Stomach smooth muscle (tissue), 2 donors: ENCODE measurements around the gene ELMO1.

Experiments used
- H3K27ac ChIP-seq: one replicate; pipeline ENCODE4 v1.7.0; 2013; ENCODE audit warnings: mild to moderate bottlenecking, low read length, inconsistent platforms
- H3K27me3 ChIP-seq, 2 donors: one replicate each; pipeline ENCODE4 v1.7.0; 2013; ENCODE audit warnings: low read length in 2 of 2; ENCODE audit not compliant: insufficient read depth in 2 of 2, control insufficient read depth in 1 of 2
- H3K36me3 ChIP-seq, 2 donors: one replicate each; pipeline ENCODE4 v1.7.0; 2013; ENCODE audit warnings: low read length in 2 of 2; ENCODE audit not compliant: control insufficient read depth in 2 of 2, insufficient read depth in 2 of 2
- H3K4me1 ChIP-seq: one replicate; pipeline ENCODE4 v1.7.0; 2013; ENCODE audit warnings: low read length; ENCODE audit not compliant: control insufficient read depth, insufficient read depth
- H3K4me3 ChIP-seq, 2 donors: one replicate each; pipeline ENCODE4 v1.7.0; 2013; ENCODE audit warnings: low read length in 2 of 2
- H3K9ac ChIP-seq, 2 donors: one replicate each; pipeline ENCODE4 v1.7.0; 2013; ENCODE audit warnings: low read length in 2 of 2, mild to moderate bottlenecking in 1 of 2
- H3K9me3 ChIP-seq, 2 donors: one replicate each; pipeline ENCODE4 v1.7.0; 2013; ENCODE audit warnings: low read length in 2 of 2; ENCODE audit not compliant: control insufficient read depth in 2 of 2
- donor health status: healthy.
- donor health status: Pancreatic carcinoma.

The ELMO1 gene

GRCh38 chr7:37471619-37472018 is 23.0 kb upstream of the ELMO1 start:
- no peaks in the 10 kb centered on the region for H3K9me3 ChIP-seq
- H3K4me3 ChIP-seq = no peak overlapping the region
- no peak overlapping the region for H3K27ac ChIP-seq
- H3K36me3 ChIP-seq = no peaks in the 10 kb centered on the region
- no peak overlapping the region for H3K9ac ChIP-seq
- no peaks in the 10 kb centered on the region for H3K4me1 ChIP-seq
- H3K27me3 ChIP-seq = no peaks in the 10 kb centered on the region

GRCh38 chr7:37467002-37467401 is 18.3 kb upstream of the ELMO1 start:
- Histone ChIP-seq H3K4me3 (no peak overlapping the region), H3K27me3 (no peaks in the 10 kb centered on the region), H3K9me3 (no peaks in the 10 kb centered on the region), H3K4me1 (no peaks in the 10 kb centered on the region), H3K36me3 (no peaks in the 10 kb centered on the region), H3K9ac (no peak overlapping the region), H3K27ac (no peak overlapping the region)

GRCh38 chr7:37462138-37462537 is 13.5 kb upstream of the ELMO1 start:
- Histone ChIP-seq H3K27me3 (no peaks in the 10 kb centered on the region), H3K4me1 (no peaks in the 10 kb centered on the region), H3K27ac (no peak overlapping the region), H3K9me3 (no peaks in the 10 kb centered on the region), H3K36me3 (no peaks in the 10 kb centered on the region), H3K9ac (no peak overlapping the region), H3K4me3 (no peak overlapping the region)

- H3K4me1 ChIP-seq = no peaks in the 10 kb centered on the region
- no peak overlapping the region for H3K27ac ChIP-seq
- no peak overlapping the region for H3K9ac ChIP-seq
- H3K4me3 ChIP-seq = no peak overlapping the region
- no peaks in the 10 kb centered on the region for H3K36me3 ChIP-seq
- peaks cover 0 to 4% of the 10 kb centered on the region in 2 donors for H3K27me3 ChIP-seq
- H3K9me3 ChIP-seq = no peaks in the 10 kb centered on the region
These were observed 6.4 kb upstream of the ELMO1 start for GRCh38 chr7:37455081-37455480.

GRCh38 chr7:37452346-37452745 is 3.7 kb upstream of the ELMO1 start:
- Histone ChIP-seq H3K27ac (no peak overlapping the region), H3K36me3 (no peaks in the 10 kb centered on the region), H3K4me3 (no peak overlapping the region), H3K27me3 (peaks cover 3 to 26% of the 10 kb centered on the region in 2 donors), H3K9ac (no peak overlapping the region), H3K9me3 (no peaks in the 10 kb centered on the region), H3K4me1 (peaks cover 10% of the 10 kb centered on the region)

GRCh38 chr7:37450035-37450434 is 1.4 kb upstream of the ELMO1 start:
- Histone ChIP-seq H3K27ac (no peak overlapping the region), H3K36me3 (no peaks in the 10 kb centered on the region), H3K4me3 (no peak overlapping the region), H3K9me3 (no peaks in the 10 kb centered on the region), H3K4me1 (peaks cover 10% of the 10 kb centered on the region), H3K27me3 (peaks cover 16 to 30% of the 10 kb centered on the region in 2 donors), H3K9ac (no peak overlapping the region)

- Histone ChIP-seq H3K4me1 (peaks cover 10% of the 10 kb centered on the region), H3K4me3 (peak overlapping the region in 1 of 2 donors; percentile 73), H3K9me3 (no peaks in the 10 kb centered on the region), H3K36me3 (no peaks in the 10 kb centered on the region), H3K27me3 (peaks cover 16 to 30% of the 10 kb centered on the region in 2 donors), H3K27ac (no peak overlapping the region), H3K9ac (no peak overlapping the region)
These were observed 957 bp upstream of the ELMO1 start for GRCh38 chr7:37449621-37450020.

GRCh38 chr7:37448011-37448635 is 541 bp downstream of the ELMO1 start:
- H3K9me3 ChIP-seq = no peaks in the 10 kb centered on the region
- peak overlapping the region; percentile 73 for H3K4me3 ChIP-seq
- peaks cover 10% of the 10 kb centered on the region for H3K4me1 ChIP-seq
- H3K9ac ChIP-seq = peak overlapping the region; percentile 36 to 59
- H3K27me3 ChIP-seq = peaks cover 16 to 30% of the 10 kb centered on the region in 2 donors
- peak overlapping the region; percentile 53 for H3K27ac ChIP-seq
- no peaks in the 10 kb centered on the region for H3K36me3 ChIP-seq

GRCh38 chr7:37446371-37446770 is 2.3 kb downstream of the ELMO1 start:
- Histone ChIP-seq H3K36me3 (no peaks in the 10 kb centered on the region), H3K9ac (no peak overlapping the region), H3K4me3 (no peak overlapping the region), H3K4me1 (peaks cover 10% of the 10 kb centered on the region), H3K27ac (no peak overlapping the region), H3K9me3 (no peaks in the 10 kb centered on the region), H3K27me3 (peaks cover 16 to 30% of the 10 kb centered on the region in 2 donors)

- peaks cover 10% of the 10 kb centered on the region for H3K4me1 ChIP-seq
- H3K9ac ChIP-seq = no peak overlapping the region
- no peaks in the 10 kb centered on the region for H3K9me3 ChIP-seq
- H3K27me3 ChIP-seq = peaks cover 16 to 27% of the 10 kb centered on the region in 2 donors
- no peaks in the 10 kb centered on the region for H3K36me3 ChIP-seq
- no peak overlapping the region for H3K4me3 ChIP-seq
- H3K27ac ChIP-seq = no peak overlapping the region
These were observed 2.9 kb downstream of the ELMO1 start for GRCh38 chr7:37445790-37446189.

GRCh38 chr7:37445064-37445723 is 3.5 kb downstream of the ELMO1 start:
- Histone ChIP-seq H3K36me3 (no peaks in the 10 kb centered on the region), H3K9me3 (no peaks in the 10 kb centered on the region), H3K27me3 (peaks cover 16 to 26% of the 10 kb centered on the region in 2 donors), H3K4me1 (peaks cover 10% of the 10 kb centered on the region), H3K9ac (no peak overlapping the region), H3K4me3 (no peak overlapping the region), H3K27ac (no peak overlapping the region)
